Endodermal cell (in vitro differentiated cells): ENCODE data around the gene BTRC. TPM values are rescaled to one million over a fixed set of nuclear protein-coding genes. Genes with fewer than 3 reads are reported as not detected.

Experiments used
- DNase-seq: peaks from one replicate; pipeline ENCODE4 v3.0.0-alpha.2; 2017
- H3K27ac ChIP-seq: 2 replicates; pipeline ENCODE4 v1.5.1; 2013; ENCODE audit warnings: mild to moderate bottlenecking, low read depth, low read length, moderate library complexity
- H3K27me3 ChIP-seq: 2 replicates; pipeline ENCODE4 v1.6.1; 2013; ENCODE audit warnings: mild to moderate bottlenecking, low read length, moderate library complexity; ENCODE audit not compliant: insufficient read depth, control insufficient read depth, poor library complexity, severe bottlenecking
- H3K36me3 ChIP-seq: 2 replicates; pipeline ENCODE4 v1.7.0; 2013; ENCODE audit warnings: mild to moderate bottlenecking, low read length, moderate library complexity; ENCODE audit not compliant: control insufficient read depth, insufficient read depth
- H3K4me1 ChIP-seq: one replicate; pipeline ENCODE4 v1.7.0; 2013; ENCODE audit warnings: low read length; ENCODE audit not compliant: control insufficient read depth, insufficient read depth
- H3K4me3 ChIP-seq: 2 replicates; pipeline ENCODE4 v1.5.1; 2013; ENCODE audit warnings: mild to moderate bottlenecking, low read length, moderate library complexity
- H3K9ac ChIP-seq: 2 replicates; pipeline ENCODE4 v1.6.1; 2013; ENCODE audit warnings: mild to moderate bottlenecking, low read length, moderate library complexity; ENCODE audit not compliant: poor library complexity, severe bottlenecking; ENCODE audit errors: extremely low read depth
- H3K9me3 ChIP-seq: 2 replicates; pipeline ENCODE4 v1.6.1; 2013; ENCODE audit warnings: mild to moderate bottlenecking, low read length, moderate library complexity; ENCODE audit not compliant: control insufficient read depth
- H3K27ac Mint-ChIP-seq: 2 replicates; pipeline ENCODE4 v1.8.0; 2020; ENCODE audit warnings: mixed read lengths
- H3K27me3 Mint-ChIP-seq: 2 replicates; pipeline ENCODE4 v1.8.0; 2021; ENCODE audit warnings: mild to moderate bottlenecking, mixed read lengths; ENCODE audit not compliant: insufficient read depth
- H3K36me3 Mint-ChIP-seq: 2 replicates; pipeline ENCODE4 v1.8.0; 2020; ENCODE audit warnings: low read depth, mixed read lengths
- H3K4me1 Mint-ChIP-seq: 2 replicates; pipeline ENCODE4 v1.8.0; 2020; ENCODE audit warnings: mixed read lengths
- H3K4me3 Mint-ChIP-seq: 2 replicates; pipeline ENCODE4 v1.8.0; 2020; ENCODE audit warnings: mild to moderate bottlenecking, moderate library complexity, mixed read lengths
- H3K9me3 Mint-ChIP-seq: 2 replicates; pipeline ENCODE4 v1.8.0; 2020; ENCODE audit warnings: mild to moderate bottlenecking, mixed read lengths
- CTCF ChIP-seq: fragments of 200-600 bp; sonication (generic); conservative IDR thresholded peaks from 2 replicates; pipeline ENCODE4 v1.5.0; 2021; ENCODE audit warnings: antibody characterized with exemption, mild to moderate bottlenecking
- WGBS, 2 experiments: methylation state at CpG; one replicate each; pipeline versions ENCODE4 v1.1.5 to v1.1.7; 2013; ENCODE audit warnings: missing lambda C conversion rate in 2 of 2, mixed read lengths in 1 of 2; ENCODE audit not compliant: insufficient coverage in 1 of 2, insufficient read length in 1 of 2; 5-methylcytosine and 5-hydroxymethylcytosine counted together
- total RNA-seq, 2 donors: library from RNA; stranded (reverse); fragmentation: NEBNext Ultra II Directional in 1 of 2; extraction: Animal tissue kit (Norgen Biotek cat#: 25700) in 1 of 2; gene quantifications; 2 replicates in 1 of 2; 3 replicates in 1 of 2; pipeline ENCODE4 v1.2.1, GENCODE V29; 2021

The BTRC gene
- total RNA-seq, 2 donors from 2014 or later = 30.1 to 38.2 TPM

DNA sequence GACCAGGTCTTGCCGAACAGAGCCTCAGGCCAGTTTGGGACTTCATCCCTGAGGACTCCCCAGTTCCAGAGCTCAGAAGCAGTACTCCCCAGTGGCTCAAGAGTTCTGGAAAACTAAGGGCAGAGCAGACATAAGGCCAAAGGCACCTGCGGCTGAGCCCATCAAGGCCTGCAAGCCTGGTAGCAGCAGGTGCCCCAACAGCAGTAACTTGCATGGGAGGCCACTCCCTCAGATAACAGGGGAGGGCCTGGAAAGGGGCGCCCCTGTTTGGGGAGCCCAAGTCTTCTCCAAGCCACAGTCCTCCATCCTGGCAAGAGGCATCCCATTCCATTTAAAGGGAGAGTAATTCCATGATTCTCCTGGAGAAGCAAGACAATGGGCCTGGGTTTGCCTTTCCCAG lies 221.1 kb downstream of the BTRC start:
- no peak for DNase-seq
- Mint-ChIP-seq H3K36me3 (peaks cover 34% of the 10 kb centered on the region), H3K27me3 (peaks cover 31% of the 10 kb centered on the region), H3K9me3 (peaks cover 13% of the 10 kb centered on the region), H3K4me1 (peaks cover 14% of the 10 kb centered on the region), H3K4me3 (no peak overlapping the region), H3K27ac (no peak overlapping the region)
- TF ChIP-seq CTCF = no peak
- peaks cover 28% of the 10 kb centered on the region for H3K27me3 ChIP-seq
- H3K4me1 ChIP-seq = peaks cover 6% of the 10 kb centered on the region
- H3K4me3 ChIP-seq = no peak overlapping the region
- H3K27ac ChIP-seq = no peak overlapping the region
- H3K9me3 ChIP-seq = peaks cover 9% of the 10 kb centered on the region
- no peak overlapping the region for H3K9ac ChIP-seq
- 94 to 100% methylated on average over 3 of the region's 3 CpGs for WGBS, 2 experiments
- H3K36me3 ChIP-seq = peaks cover 13% of the 10 kb centered on the region

- Mint-ChIP-seq H3K27me3 (peaks cover 28% of the 10 kb centered on the region), H3K9me3 (peaks cover 13% of the 10 kb centered on the region), H3K36me3 (peaks cover 39% of the 10 kb centered on the region), H3K4me1 (peaks cover 12% of the 10 kb centered on the region), H3K4me3 (no peak overlapping the region), H3K27ac (peak overlapping the region; percentile 55)
- Histone ChIP-seq H3K9ac (no peak overlapping the region), H3K27me3 (peaks cover 25% of the 10 kb centered on the region), H3K9me3 (peaks cover 9% of the 10 kb centered on the region), H3K27ac (no peak overlapping the region), H3K4me1 (peaks cover 3% of the 10 kb centered on the region), H3K36me3 (peaks cover 17% of the 10 kb centered on the region), H3K4me3 (no peak overlapping the region)
- TF ChIP-seq CTCF = no peak
- 92 to 96% methylated on average over 5 to 7 of the region's 7 CpGs for WGBS, 2 experiments
- DNase-seq = no peak
Observed at GRCh38 chr10:101575580-101576210, 221.7 kb downstream of the BTRC start.

DNA sequence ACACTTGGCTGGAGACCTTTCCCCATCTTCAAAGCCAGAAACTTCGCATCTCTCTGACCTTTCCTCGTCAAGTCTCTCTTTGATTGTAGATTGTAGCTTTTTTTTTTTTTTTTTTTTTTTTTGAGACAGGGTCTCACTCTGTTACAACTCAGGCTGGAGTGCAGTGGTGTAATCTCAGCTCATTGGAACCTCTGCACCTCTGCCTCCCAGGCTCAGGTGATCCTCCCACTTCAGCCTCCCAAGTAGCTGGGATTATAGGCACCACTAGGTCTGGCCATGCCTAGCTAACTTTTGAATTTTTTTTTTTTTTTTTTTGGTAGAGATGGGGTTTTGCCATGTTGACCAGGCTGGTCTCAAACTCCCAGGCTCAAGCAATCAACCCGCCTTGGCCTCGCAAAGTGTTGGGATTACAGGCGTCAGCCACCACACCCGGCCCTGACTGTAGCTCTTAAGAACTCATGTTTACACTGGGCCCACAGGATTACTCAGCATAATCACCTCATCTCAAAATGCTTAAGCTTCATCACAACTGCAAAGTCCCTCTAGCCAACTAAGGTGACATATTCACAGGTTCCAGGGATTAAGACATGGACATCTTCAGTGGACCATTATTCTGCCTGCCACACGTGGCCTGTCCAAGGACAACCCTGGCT lies 222.4 kb downstream of the BTRC start:
- H3K27ac Mint-ChIP-seq = peak overlapping the region; percentile 55
- Histone ChIP-seq H3K9me3 (peaks cover 9% of the 10 kb centered on the region), H3K4me3 (no peak overlapping the region), H3K27ac (no peak overlapping the region), H3K4me1 (peaks cover 3% of the 10 kb centered on the region), H3K36me3 (peaks cover 21% of the 10 kb centered on the region), H3K9ac (no peak overlapping the region), H3K27me3 (peaks cover 19% of the 10 kb centered on the region)
- H3K4me3 Mint-ChIP-seq = no peak overlapping the region
- H3K36me3 Mint-ChIP-seq = peaks cover 45% of the 10 kb centered on the region
- peaks cover 22% of the 10 kb centered on the region for H3K27me3 Mint-ChIP-seq
- TF ChIP-seq CTCF = no peak
- WGBS, 2 experiments = 92% methylated on average over 5 to 7 of the region's 7 CpGs
- peaks cover 13% of the 10 kb centered on the region for H3K9me3 Mint-ChIP-seq
- DNase-seq = no peak
- H3K4me1 Mint-ChIP-seq = peaks cover 10% of the 10 kb centered on the region
